ENCODE measurements around the gene CHCHD3.

DNA sequence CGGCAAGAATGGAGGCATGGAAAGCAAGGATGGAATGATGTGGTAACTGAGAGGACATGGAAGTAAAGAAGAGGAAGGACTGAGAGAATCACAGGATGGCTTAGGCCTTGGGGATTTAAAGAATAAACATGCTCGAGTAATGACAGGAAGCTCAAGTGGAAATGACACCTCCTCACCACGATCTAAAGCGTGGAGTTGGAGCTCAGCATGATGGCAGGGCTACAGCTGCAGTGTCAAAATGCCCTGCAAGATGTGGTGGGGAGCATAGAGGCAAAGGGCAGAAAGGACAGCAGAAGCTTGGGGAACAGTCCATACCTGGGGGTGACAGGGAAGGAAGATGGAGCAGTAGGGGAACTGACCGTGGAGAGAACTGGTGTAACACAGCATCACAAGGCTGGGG is 276.1 kb downstream of the CHCHD3 start:
- TF ChIP-seq, protein P1, sequence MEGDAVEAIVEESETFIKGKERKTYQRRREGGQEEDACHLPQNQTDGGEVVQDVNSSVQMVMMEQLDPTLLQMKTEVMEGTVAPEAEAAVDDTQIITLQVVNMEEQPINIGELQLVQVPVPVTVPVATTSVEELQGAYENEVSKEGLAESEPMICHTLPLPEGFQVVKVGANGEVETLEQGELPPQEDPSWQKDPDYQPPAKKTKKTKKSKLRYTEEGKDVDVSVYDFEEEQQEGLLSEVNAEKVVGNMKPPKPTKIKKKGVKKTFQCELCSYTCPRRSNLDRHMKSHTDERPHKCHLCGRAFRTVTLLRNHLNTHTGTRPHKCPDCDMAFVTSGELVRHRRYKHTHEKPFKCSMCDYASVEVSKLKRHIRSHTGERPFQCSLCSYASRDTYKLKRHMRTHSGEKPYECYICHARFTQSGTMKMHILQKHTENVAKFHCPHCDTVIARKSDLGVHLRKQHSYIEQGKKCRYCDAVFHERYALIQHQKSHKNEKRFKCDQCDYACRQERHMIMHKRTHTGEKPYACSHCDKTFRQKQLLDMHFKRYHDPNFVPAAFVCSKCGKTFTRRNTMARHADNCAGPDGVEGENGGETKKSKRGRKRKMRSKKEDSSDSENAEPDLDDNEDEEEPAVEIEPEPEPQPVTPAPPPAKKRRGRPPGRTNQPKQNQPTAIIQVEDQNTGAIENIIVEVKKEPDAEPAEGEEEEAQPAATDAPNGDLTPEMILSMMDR (tag by site-specific recombination; IDR thresholded peaks at IDR 0.05) = no peak
- no peak for TF ChIP-seq ZNF501 (tag by site-specific recombination; IDR thresholded peaks at IDR 0.05)
- TF ChIP-seq, protein P2, sequence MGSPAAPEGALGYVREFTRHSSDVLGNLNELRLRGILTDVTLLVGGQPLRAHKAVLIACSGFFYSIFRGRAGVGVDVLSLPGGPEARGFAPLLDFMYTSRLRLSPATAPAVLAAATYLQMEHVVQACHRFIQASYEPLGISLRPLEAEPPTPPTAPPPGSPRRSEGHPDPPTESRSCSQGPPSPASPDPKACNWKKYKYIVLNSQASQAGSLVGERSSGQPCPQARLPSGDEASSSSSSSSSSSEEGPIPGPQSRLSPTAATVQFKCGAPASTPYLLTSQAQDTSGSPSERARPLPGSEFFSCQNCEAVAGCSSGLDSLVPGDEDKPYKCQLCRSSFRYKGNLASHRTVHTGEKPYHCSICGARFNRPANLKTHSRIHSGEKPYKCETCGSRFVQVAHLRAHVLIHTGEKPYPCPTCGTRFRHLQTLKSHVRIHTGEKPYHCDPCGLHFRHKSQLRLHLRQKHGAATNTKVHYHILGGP (tag by site-specific recombination; IDR thresholded peaks at IDR 0.05) = no peak
- TF ChIP-seq ZNF426 (tag by site-specific recombination; IDR thresholded peaks at IDR 0.05) = no peak
- TF ChIP-seq ZNF155 (tag by site-specific recombination; IDR thresholded peaks at IDR 0.05) = no peak
- no peak for TF ChIP-seq ZNF391 (tag by site-specific recombination; IDR thresholded peaks at IDR 0.05; ENCODE audit: borderline replicate concordance, low read depth)
- no peak for TF ChIP-seq BCL11A (tag by site-specific recombination; IDR thresholded peaks at IDR 0.05; ENCODE audit: low read depth)
- TF ChIP-seq, protein P3, sequence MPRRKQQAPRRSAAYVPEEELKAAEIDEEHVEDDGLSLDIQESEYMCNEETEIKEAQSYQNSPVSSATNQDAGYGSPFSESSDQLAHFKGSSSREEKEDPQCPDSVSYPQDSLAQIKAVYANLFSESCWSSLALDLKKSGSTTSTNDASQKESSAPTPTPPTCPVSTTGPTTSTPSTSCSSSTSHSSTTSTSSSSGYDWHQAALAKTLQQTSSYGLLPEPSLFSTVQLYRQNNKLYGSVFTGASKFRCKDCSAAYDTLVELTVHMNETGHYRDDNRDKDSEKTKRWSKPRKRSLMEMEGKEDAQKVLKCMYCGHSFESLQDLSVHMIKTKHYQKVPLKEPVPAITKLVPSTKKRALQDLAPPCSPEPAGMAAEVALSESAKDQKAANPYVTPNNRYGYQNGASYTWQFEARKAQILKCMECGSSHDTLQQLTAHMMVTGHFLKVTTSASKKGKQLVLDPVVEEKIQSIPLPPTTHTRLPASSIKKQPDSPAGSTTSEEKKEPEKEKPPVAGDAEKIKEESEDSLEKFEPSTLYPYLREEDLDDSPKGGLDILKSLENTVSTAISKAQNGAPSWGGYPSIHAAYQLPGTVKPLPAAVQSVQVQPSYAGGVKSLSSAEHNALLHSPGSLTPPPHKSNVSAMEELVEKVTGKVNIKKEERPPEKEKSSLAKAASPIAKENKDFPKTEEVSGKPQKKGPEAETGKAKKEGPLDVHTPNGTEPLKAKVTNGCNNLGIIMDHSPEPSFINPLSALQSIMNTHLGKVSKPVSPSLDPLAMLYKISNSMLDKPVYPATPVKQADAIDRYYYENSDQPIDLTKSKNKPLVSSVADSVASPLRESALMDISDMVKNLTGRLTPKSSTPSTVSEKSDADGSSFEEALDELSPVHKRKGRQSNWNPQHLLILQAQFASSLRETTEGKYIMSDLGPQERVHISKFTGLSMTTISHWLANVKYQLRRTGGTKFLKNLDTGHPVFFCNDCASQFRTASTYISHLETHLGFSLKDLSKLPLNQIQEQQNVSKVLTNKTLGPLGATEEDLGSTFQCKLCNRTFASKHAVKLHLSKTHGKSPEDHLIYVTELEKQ (tag by site-specific recombination; IDR thresholded peaks at IDR 0.05; ENCODE audit: borderline replicate concordance) = no peak
- no peak for TF ChIP-seq ZNF394 (tag by site-specific recombination; IDR thresholded peaks at IDR 0.05; ENCODE audit: borderline replicate concordance)
- TF ChIP-seq, protein P4, sequence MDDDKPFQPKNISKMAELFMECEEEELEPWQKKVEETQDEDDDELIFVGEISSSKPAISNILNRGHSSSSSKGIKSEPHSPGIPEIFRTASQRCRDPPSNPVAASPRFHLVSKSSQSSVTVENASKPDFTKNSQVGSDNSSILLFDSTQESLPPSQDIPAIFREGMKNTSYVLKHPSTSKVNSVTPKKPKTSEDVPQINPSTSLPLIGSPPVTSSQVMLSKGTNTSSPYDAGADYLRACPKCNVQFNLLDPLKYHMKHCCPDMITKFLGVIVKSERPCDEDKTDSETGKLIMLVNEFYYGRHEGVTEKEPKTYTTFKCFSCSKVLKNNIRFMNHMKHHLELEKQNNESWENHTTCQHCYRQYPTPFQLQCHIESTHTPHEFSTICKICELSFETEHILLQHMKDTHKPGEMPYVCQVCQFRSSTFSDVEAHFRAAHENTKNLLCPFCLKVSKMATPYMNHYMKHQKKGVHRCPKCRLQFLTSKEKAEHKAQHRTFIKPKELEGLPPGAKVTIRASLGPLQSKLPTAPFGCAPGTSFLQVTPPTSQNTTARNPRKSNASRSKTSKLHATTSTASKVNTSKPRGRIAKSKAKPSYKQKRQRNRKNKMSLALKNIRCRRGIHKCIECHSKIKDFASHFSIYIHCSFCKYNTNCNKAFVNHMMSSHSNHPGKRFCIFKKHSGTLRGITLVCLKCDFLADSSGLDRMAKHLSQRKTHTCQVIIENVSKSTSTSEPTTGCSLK (tag by site-specific recombination; IDR thresholded peaks at IDR 0.05) = no peak
